Liver (tissue), 9 donors: ENCODE results near the gene URB1. TPM values are rescaled to one million over a fixed set of nuclear protein-coding genes. Genes with fewer than 3 reads are reported as not detected.

Experiments
- DNase-seq: peaks from one replicate; pipeline ENCODE4 v3.0.0-alpha.2; 2017; ENCODE audit warnings: low spot score
- H3K27ac ChIP-seq, 2 donors: one replicate each; pipeline ENCODE4 v1.7.0; 2013; ENCODE audit warnings: inconsistent platforms in 2 of 2, low read length in 2 of 2, control low read depth in 1 of 2, low read depth in 1 of 2, mild to moderate bottlenecking in 1 of 2
- H3K27me3 ChIP-seq, 4 donors: one replicate each; pipeline versions ENCODE4 v1.6.1 to v1.7.0; 2013; ENCODE audit warnings: low read length in 3 of 4, inconsistent platforms in 1 of 4, mild to moderate bottlenecking in 1 of 4, moderate library complexity in 1 of 4; ENCODE audit not compliant: control insufficient read depth in 4 of 4, insufficient read depth in 4 of 4
- H3K36me3 ChIP-seq, 4 donors: one replicate each; pipeline versions ENCODE4 v1.6.1 to v1.7.0; 2013; ENCODE audit warnings: low read length in 3 of 4, mild to moderate bottlenecking in 3 of 4, low read depth in 1 of 4, moderate library complexity in 1 of 4; ENCODE audit not compliant: control insufficient read depth in 4 of 4, insufficient read depth in 3 of 4
- H3K4me1 ChIP-seq, 4 donors: one replicate each; pipeline versions ENCODE4 v1.6.1 to v1.7.0; 2013; ENCODE audit warnings: low read length in 3 of 4, mild to moderate bottlenecking in 3 of 4, moderate library complexity in 1 of 4; ENCODE audit not compliant: control insufficient read depth in 4 of 4, insufficient read depth in 4 of 4
- H3K4me3 ChIP-seq, 3 donors: one replicate each; pipeline versions ENCODE4 v1.6.1 to v1.7.0; 2013; ENCODE audit warnings: low read length in 3 of 3, control low read depth in 1 of 3, low read depth in 1 of 3, mild to moderate bottlenecking in 1 of 3
- H3K9ac ChIP-seq, 2 donors: one replicate each; pipeline ENCODE4 v1.7.0; 2013; ENCODE audit warnings: low read length in 2 of 2, mild to moderate bottlenecking in 2 of 2, moderate library complexity in 2 of 2, control low read depth in 1 of 2, low read depth in 1 of 2
- H3K9me3 ChIP-seq, 4 donors: one replicate each; pipeline versions ENCODE4 v1.6.1 to v1.7.0; 2013; ENCODE audit warnings: low read length in 3 of 4; ENCODE audit not compliant: control insufficient read depth in 4 of 4
- EGR1 ChIP-seq, 2 donors: IDR thresholded peaks; 2 replicates each; pipeline ENCODE4 v1.6.1; 2016 to 2018; ENCODE audit warnings: antibody characterized with exemption in 2 of 2, low read depth in 2 of 2
- FOXA1 ChIP-seq: IDR thresholded peaks from 2 replicates; pipeline ENCODE4 v1.6.1; 2016; ENCODE audit warnings: antibody characterized with exemption
- FOXA2 ChIP-seq: IDR thresholded peaks from 2 replicates; pipeline ENCODE4 v1.6.1; 2016; ENCODE audit warnings: antibody characterized with exemption
- GABPA ChIP-seq, 2 donors: IDR thresholded peaks in 1 of 2; conservative IDR thresholded peaks in 1 of 2; 2 replicates each; pipeline ENCODE4 v1.6.1; 2016; ENCODE audit warnings: antibody characterized with exemption in 2 of 2, mild to moderate bottlenecking in 1 of 2, moderate library complexity in 1 of 2
- HNF4A ChIP-seq, 2 donors: conservative IDR thresholded peaks; 2 replicates each; pipeline ENCODE4 v1.6.1; 2016; ENCODE audit warnings: antibody characterized with exemption in 2 of 2, mild to moderate bottlenecking in 2 of 2
- JUND ChIP-seq, 2 donors: IDR thresholded peaks; 2 replicates each; pipeline ENCODE4 v1.6.1; 2016; ENCODE audit warnings: antibody characterized with exemption in 2 of 2
- NR2F2 ChIP-seq: IDR thresholded peaks from 2 replicates; pipeline ENCODE4 v1.6.1; 2016; ENCODE audit warnings: antibody characterized with exemption
- RAD21 ChIP-seq, 2 donors: IDR thresholded peaks; 2 replicates each; pipeline ENCODE4 v1.6.1; 2016; ENCODE audit warnings: antibody characterized with exemption in 2 of 2, mild to moderate bottlenecking in 2 of 2
- RXRA ChIP-seq, 2 donors: IDR thresholded peaks; 2 replicates each; pipeline ENCODE4 v1.6.1; 2017 to 2018; ENCODE audit warnings: antibody characterized with exemption in 2 of 2, mild to moderate bottlenecking in 1 of 2
- SP1 ChIP-seq: IDR thresholded peaks from 2 replicates; pipeline ENCODE4 v1.6.1; 2018; ENCODE audit warnings: antibody characterized with exemption, mild to moderate bottlenecking
- YY1 ChIP-seq: IDR thresholded peaks from 2 replicates; pipeline ENCODE4 v1.6.1; 2016; ENCODE audit warnings: antibody characterized with exemption, mild to moderate bottlenecking
- WGBS: extraction: QIAGEN DNeasy Blood & Tissue Kit; methylation state at CpG from one replicate; pipeline ENCODE4 v1.1.7; 2013; 5-methylcytosine and 5-hydroxymethylcytosine counted together
- polyA plus RNA-seq, 2 donors: library from polyadenylated mRNA; stranded (reverse) in 1 of 2; unstranded in 1 of 2; fragments of 200-250 nt in 1 of 2; fragments of >200 nt in 1 of 2; fragmentation: Nextera tagmentation in 1 of 2; extraction: Ambion mirVana in 1 of 2; gene quantifications; one replicate each; pipeline versions ENCODE4 v1.2.1 to v1.2.3, GENCODE V29; 2013 to 2015
- total RNA-seq, 2 donors: library from RNA; depleted of rRNA; stranded (reverse); fragments of >200 nt; gene quantifications; one replicate each; pipeline ENCODE4 v1.2.3, GENCODE V29; 2014
- TF ChIP-seq, protein P1 (sequence below): fragments of 150-350 bp; IDR thresholded peaks from 2 replicates; pipeline ENCODE4 v1.5.1; 2017; ENCODE audit warnings: improper control_type of control experiment, low read depth, low read length; ENCODE audit not compliant: missing input control
- TF ChIP-seq, protein P2 (sequence below): IDR thresholded peaks from 2 replicates; pipeline ENCODE4 v1.6.1; 2016; ENCODE audit warnings: antibody characterized with exemption
- TF ChIP-seq, protein P3 (sequence below): IDR thresholded peaks from 2 replicates; pipeline ENCODE4 v1.6.1; 2016; ENCODE audit warnings: antibody characterized with exemption
- TF ChIP-seq, protein P4 (sequence below): IDR thresholded peaks from 2 replicates; pipeline ENCODE4 v1.6.1; 2016; ENCODE audit warnings: antibody characterized with exemption
- donor health status: healthy.
- donor health status: healthy.
- donor health status: healthy.
- donor health status: healthy.
- donor health status: healthy.

URB1 gene
- total and polyA plus RNA-seq, 4 donors, result 2.8 to 14.5 (median 7.1) TPM

DNA sequence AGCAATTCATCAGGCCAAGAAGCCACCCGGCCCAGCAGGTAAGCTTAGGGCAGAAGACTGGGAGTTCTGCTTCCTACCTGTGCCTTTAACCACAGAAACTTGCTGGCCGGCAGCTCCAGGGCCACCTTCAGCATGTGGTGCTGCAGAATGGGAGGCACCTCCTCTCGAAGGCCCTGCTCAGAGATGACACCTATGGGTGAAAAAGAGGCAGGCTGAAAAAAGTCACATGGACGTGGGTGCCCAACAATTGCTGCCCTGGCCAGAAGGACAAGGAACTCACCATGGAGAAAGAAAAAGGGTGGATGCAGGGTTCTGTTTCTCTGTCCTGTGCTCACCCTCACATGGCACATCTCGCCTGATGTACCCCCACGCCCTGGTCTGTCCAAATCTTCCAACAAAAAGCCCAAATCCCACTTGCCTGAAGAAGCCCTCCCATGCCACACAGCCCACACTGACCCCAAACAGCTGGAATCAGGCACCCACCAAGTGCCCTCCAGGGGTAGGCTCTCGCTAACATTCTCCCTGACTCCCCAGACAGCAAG lies 33.0 kb downstream of the URB1 start:
- no peak for DNase-seq
- WGBS, result 69% methylated on average over 7 of the region's 7 CpGs
- peaks cover 9 to 92% (median 55%) of the 10 kb centered on the region in 4 donors for H3K36me3 ChIP-seq

DNA sequence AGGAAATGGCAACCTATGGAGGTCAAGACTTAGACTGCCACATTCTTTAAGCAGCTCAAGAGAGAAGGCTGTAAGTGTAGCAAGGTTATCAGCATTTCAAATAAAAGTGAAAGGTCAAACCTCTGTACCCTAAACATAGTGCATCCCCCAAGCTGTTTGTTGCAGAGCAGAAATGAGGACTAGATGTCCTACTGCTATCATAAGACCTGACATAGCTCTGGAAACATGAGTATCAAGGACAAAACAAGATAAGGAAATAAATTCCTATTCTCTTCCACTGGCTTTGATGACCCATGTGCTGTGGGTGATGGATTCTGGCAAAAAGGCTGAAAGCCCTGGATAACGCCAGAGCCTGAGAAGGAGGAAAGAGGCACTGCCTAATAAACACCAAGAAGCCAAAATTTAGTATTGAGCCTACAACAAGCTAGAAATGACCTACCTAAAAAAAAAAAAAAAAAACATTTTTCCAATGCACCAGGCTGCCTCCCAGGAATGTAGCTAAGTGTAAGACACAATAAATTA lies 35.9 kb downstream of the URB1 start:
- 87% methylated on average over 1 of the region's 1 CpG for WGBS
- no peak for DNase-seq
- H3K27ac ChIP-seq, result no peak overlapping the region
- H3K4me3 ChIP-seq, result no peak overlapping the region
- H3K27me3 ChIP-seq, result no peaks in the 10 kb centered on the region
- no peaks in the 10 kb centered on the region for H3K9me3 ChIP-seq
- TF ChIP-seq SP1 (no peak), NR2F2 (peak; percentile 15)
- TF ChIP-seq, protein P1, sequence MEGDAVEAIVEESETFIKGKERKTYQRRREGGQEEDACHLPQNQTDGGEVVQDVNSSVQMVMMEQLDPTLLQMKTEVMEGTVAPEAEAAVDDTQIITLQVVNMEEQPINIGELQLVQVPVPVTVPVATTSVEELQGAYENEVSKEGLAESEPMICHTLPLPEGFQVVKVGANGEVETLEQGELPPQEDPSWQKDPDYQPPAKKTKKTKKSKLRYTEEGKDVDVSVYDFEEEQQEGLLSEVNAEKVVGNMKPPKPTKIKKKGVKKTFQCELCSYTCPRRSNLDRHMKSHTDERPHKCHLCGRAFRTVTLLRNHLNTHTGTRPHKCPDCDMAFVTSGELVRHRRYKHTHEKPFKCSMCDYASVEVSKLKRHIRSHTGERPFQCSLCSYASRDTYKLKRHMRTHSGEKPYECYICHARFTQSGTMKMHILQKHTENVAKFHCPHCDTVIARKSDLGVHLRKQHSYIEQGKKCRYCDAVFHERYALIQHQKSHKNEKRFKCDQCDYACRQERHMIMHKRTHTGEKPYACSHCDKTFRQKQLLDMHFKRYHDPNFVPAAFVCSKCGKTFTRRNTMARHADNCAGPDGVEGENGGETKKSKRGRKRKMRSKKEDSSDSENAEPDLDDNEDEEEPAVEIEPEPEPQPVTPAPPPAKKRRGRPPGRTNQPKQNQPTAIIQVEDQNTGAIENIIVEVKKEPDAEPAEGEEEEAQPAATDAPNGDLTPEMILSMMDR, result no peak
- TF ChIP-seq, protein P2, sequence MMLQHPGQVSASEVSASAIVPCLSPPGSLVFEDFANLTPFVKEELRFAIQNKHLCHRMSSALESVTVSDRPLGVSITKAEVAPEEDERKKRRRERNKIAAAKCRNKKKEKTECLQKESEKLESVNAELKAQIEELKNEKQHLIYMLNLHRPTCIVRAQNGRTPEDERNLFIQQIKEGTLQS, result no peak
- H3K9ac ChIP-seq, result no peak overlapping the region
- no peaks in the 10 kb centered on the region for H3K4me1 ChIP-seq
- peaks cover 15 to 96% (median 63%) of the 10 kb centered on the region in 4 donors for H3K36me3 ChIP-seq

More for the DNA sequence above, 33.0 kb downstream of the URB1 start:
- H3K4me1 ChIP-seq, result no peaks in the 10 kb centered on the region
- no peaks in the 10 kb centered on the region for H3K27me3 ChIP-seq
- no peaks in the 10 kb centered on the region for H3K9me3 ChIP-seq
- TF ChIP-seq RXRA (IDR thresholded peaks at IDR 0.05), result no peak
- TF ChIP-seq RAD21 (IDR thresholded peaks at IDR 0.05), result no peak
- TF ChIP-seq, protein P3, sequence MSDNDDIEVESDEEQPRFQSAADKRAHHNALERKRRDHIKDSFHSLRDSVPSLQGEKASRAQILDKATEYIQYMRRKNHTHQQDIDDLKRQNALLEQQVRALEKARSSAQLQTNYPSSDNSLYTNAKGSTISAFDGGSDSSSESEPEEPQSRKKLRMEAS, result no peak
- TF ChIP-seq HNF4A (conservative IDR thresholded peaks at IDR 0.05), result no peak
- no peak for TF ChIP-seq YY1
- TF ChIP-seq JUND (IDR thresholded peaks at IDR 0.05), result no peak
- TF ChIP-seq FOXA1, result no peak
- TF ChIP-seq EGR1 (IDR thresholded peaks at IDR 0.05; ENCODE audit: low read depth in 2 of 2), result no peak
- TF ChIP-seq SP1, result no peak
- TF ChIP-seq, protein P4, sequence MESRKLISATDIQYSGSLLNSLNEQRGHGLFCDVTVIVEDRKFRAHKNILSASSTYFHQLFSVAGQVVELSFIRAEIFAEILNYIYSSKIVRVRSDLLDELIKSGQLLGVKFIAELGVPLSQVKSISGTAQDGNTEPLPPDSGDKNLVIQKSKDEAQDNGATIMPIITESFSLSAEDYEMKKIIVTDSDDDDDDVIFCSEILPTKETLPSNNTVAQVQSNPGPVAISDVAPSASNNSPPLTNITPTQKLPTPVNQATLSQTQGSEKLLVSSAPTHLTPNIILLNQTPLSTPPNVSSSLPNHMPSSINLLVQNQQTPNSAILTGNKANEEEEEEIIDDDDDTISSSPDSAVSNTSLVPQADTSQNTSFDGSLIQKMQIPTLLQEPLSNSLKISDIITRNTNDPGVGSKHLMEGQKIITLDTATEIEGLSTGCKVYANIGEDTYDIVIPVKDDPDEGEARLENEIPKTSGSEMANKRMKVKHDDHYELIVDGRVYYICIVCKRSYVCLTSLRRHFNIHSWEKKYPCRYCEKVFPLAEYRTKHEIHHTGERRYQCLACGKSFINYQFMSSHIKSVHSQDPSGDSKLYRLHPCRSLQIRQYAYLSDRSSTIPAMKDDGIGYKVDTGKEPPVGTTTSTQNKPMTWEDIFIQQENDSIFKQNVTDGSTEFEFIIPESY, result no peak
- no peak for TF ChIP-seq GABPA (IDR thresholded peaks at IDR 0.05 in 1 of 2, conservative IDR thresholded peaks at IDR 0.05 in 1 of 2)
- no peak for TF ChIP-seq NR2F2
- TF ChIP-seq FOXA2, result no peak
- TF ChIP-seq, protein P2, result no peak
- TF ChIP-seq, protein P1, result no peak
- no peak overlapping the region for H3K27ac ChIP-seq
- H3K4me3 ChIP-seq, result no peak overlapping the region
- H3K9ac ChIP-seq, result no peak overlapping the region
